Measurements from ENCODE around the gene NOL4L. TPM values are rescaled to one million over a fixed set of nuclear protein-coding genes. Genes with fewer than 3 reads are reported as not detected.

The NOL4L gene
- polyA plus RNA-seq, 1 donor (not counting 4 experiments of a cell fraction or from before 2014, with no cell fraction given): 1.0 TPM

- H3K4me1 ChIP-seq (ENCODE audit: control insufficient read depth, extremely low read depth, insufficient read depth, low read length): peaks cover 8% of the 10 kb centered on the region
- no peaks in the 10 kb centered on the region for H3K9me1 ChIP-seq (ENCODE audit: control insufficient read depth, extremely low read depth, insufficient read depth, low read length)
- no peak overlapping the region for H3K4me3 ChIP-seq (ENCODE audit: control insufficient read depth in 2 of 3, extremely low read depth in 1 of 3, insufficient read depth in 2 of 3, low read depth in 1 of 3, low read length in 3 of 3)
- no peaks in the 10 kb centered on the region for H3K9me3 ChIP-seq (ENCODE audit: control insufficient read depth, low read depth, low read length)
- dilution Hi-C loops (cut with MboI; ENCODE audit: extremely low pct_ligation_motif_present, low sequenced_read_pairs): no loop called here
- H3K36me3 ChIP-seq (ENCODE audit: control insufficient read depth in 2 of 2, extremely low read depth in 1 of 2, insufficient read depth in 2 of 2, low read length in 2 of 2): no peaks in the 10 kb centered on the region
- peaks cover 32% of the 10 kb centered on the region for H3K27me3 ChIP-seq (ENCODE audit: control insufficient read depth, extremely low read depth, insufficient read depth, low read length)
- H3K27ac ChIP-seq (ENCODE audit: control insufficient read depth, insufficient read depth, low read length): no peak overlapping the region
- FAIRE-seq (no peak), DNase-seq (ENCODE audit: low read depth, low spot score) (no peak)
- H3K4me2 ChIP-seq (ENCODE audit: control insufficient read depth, extremely low read depth, insufficient read depth, low read depth, low read length): no peak overlapping the region
- TF ChIP-seq EZH2 (IDR thresholded peaks at IDR 0.05; ENCODE audit: low read length) (no peak), CTCF (optimal IDR thresholded peaks at IDR 0.05 in 1 of 3, IDR thresholded peaks at IDR 0.05 in 1 of 3, conservative IDR thresholded peaks at IDR 0.05 in 1 of 3; ENCODE audit: extremely low read depth in 1 of 3, insufficient read depth in 2 of 3, low read length in 3 of 3) (no peak)
- no peaks in the 10 kb centered on the region for H4K20me1 ChIP-seq (ENCODE audit: control insufficient read depth, extremely low read depth, insufficient read depth, low read length)
- H3K9ac ChIP-seq (ENCODE audit: control insufficient read depth, extremely low read depth, insufficient read depth, low read length): no peak overlapping the region
- H3K79me2 ChIP-seq (ENCODE audit: control insufficient read depth, insufficient read depth, low read length): no peaks in the 10 kb centered on the region
- no peak overlapping the region for H2AFZ ChIP-seq (ENCODE audit: control insufficient read depth, low read length)
These were observed 2.9 kb upstream of the NOL4L start for GRCh38 chr20:32588040-32588439.

- Histone ChIP-seq H3K79me2 (ENCODE audit: control insufficient read depth, insufficient read depth, low read length) (no peaks in the 10 kb centered on the region), H3K36me3 (ENCODE audit: control insufficient read depth in 2 of 2, extremely low read depth in 1 of 2, insufficient read depth in 2 of 2, low read length in 2 of 2) (no peaks in the 10 kb centered on the region), H3K27ac (ENCODE audit: control insufficient read depth, insufficient read depth, low read length) (no peak overlapping the region), H4K20me1 (ENCODE audit: control insufficient read depth, extremely low read depth, insufficient read depth, low read length) (no peaks in the 10 kb centered on the region), H3K27me3 (ENCODE audit: control insufficient read depth, extremely low read depth, insufficient read depth, low read length) (peaks cover 46% of the 10 kb centered on the region), H3K4me3 (ENCODE audit: control insufficient read depth in 2 of 3, extremely low read depth in 1 of 3, insufficient read depth in 2 of 3, low read depth in 1 of 3, low read length in 3 of 3) (no peak overlapping the region), H3K4me1 (ENCODE audit: control insufficient read depth, extremely low read depth, insufficient read depth, low read length) (peaks cover 8% of the 10 kb centered on the region), H3K4me2 (ENCODE audit: control insufficient read depth, extremely low read depth, insufficient read depth, low read depth, low read length) (no peak overlapping the region), H3K9me1 (ENCODE audit: control insufficient read depth, extremely low read depth, insufficient read depth, low read length) (no peaks in the 10 kb centered on the region), H3K9me3 (ENCODE audit: control insufficient read depth, low read depth, low read length) (no peaks in the 10 kb centered on the region), H2AFZ (ENCODE audit: control insufficient read depth, low read length) (no peak overlapping the region), H3K9ac (ENCODE audit: control insufficient read depth, extremely low read depth, insufficient read depth, low read length) (no peak overlapping the region)
- FAIRE-seq (no peak), DNase-seq (ENCODE audit: low read depth, low spot score) (no peak)
- dilution Hi-C loops (cut with MboI; ENCODE audit: extremely low pct_ligation_motif_present, low sequenced_read_pairs): no loop called here
- TF ChIP-seq CTCF (optimal IDR thresholded peaks at IDR 0.05 in 1 of 3, IDR thresholded peaks at IDR 0.05 in 1 of 3, conservative IDR thresholded peaks at IDR 0.05 in 1 of 3; ENCODE audit: extremely low read depth in 1 of 3, insufficient read depth in 2 of 3, low read length in 3 of 3): no peak
- TF ChIP-seq EZH2 (IDR thresholded peaks at IDR 0.05; ENCODE audit: low read length): no peak
These were observed 1.2 kb upstream of the NOL4L start for GRCh38 chr20:32586291-32586690.

Data from keratinocyte (primary cell).